D721Med (cell line): ENCODE results near the gene SLC1A2.

Source experiments
- DNase-seq: peaks from one replicate; pipeline ENCODE4 v3.0.0; 2011; ENCODE audit warnings: low spot score; ENCODE audit not compliant: insufficient read length
- FAIRE-seq: peaks from 2 replicates; lab custom pipeline; 2011; peaks lifted over from hg19 to GRCh38; lab: Jason Lieb, UNC
- TF ChIP-seq, protein P1 (sequence below): IDR thresholded peaks from 2 replicates; pipeline ENCODE4 v1.5.1; 2012; ENCODE audit warnings: mild to moderate bottlenecking, control low read depth; ENCODE audit not compliant: insufficient read depth; ENCODE audit errors: missing control alignments

SLC1A2 gene

DNA sequence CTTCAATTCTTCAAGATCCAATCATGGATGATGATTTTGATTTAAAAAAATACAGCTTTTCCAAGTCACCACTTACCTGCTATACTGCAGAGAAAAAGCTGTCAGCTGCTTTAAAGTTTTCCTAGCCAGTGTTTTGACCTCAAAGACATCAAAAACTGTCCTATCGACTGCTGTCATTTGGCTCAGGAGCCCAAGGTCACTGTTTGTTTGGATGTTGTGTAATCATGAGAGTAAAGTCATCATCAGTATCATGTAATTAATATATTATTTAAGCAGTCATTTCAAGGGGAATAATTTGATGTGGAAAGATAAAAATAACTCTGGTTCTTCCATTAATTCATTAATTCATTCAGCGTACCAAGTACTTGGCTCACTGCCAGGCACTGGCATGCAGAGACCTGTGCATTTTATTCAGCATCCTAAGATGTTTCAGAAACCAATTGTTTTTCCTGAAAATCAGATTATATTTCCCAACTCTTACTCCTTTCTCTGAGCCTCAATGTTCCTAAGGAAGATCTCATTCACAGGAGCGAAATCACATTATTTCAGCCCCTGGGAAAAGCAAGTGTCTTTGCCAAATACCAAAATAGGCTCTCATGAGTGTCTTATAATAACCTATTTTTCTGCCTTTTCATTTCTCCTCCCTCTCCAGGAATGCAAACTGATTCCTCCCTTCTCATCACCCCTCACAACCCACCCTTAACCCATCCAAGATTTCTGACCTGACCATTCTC is 59.9 kb downstream of the SLC1A2 start:
- TF ChIP-seq, protein P1, sequence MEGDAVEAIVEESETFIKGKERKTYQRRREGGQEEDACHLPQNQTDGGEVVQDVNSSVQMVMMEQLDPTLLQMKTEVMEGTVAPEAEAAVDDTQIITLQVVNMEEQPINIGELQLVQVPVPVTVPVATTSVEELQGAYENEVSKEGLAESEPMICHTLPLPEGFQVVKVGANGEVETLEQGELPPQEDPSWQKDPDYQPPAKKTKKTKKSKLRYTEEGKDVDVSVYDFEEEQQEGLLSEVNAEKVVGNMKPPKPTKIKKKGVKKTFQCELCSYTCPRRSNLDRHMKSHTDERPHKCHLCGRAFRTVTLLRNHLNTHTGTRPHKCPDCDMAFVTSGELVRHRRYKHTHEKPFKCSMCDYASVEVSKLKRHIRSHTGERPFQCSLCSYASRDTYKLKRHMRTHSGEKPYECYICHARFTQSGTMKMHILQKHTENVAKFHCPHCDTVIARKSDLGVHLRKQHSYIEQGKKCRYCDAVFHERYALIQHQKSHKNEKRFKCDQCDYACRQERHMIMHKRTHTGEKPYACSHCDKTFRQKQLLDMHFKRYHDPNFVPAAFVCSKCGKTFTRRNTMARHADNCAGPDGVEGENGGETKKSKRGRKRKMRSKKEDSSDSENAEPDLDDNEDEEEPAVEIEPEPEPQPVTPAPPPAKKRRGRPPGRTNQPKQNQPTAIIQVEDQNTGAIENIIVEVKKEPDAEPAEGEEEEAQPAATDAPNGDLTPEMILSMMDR, result no peak
- FAIRE-seq (no peak), DNase-seq (no peak)

DNA sequence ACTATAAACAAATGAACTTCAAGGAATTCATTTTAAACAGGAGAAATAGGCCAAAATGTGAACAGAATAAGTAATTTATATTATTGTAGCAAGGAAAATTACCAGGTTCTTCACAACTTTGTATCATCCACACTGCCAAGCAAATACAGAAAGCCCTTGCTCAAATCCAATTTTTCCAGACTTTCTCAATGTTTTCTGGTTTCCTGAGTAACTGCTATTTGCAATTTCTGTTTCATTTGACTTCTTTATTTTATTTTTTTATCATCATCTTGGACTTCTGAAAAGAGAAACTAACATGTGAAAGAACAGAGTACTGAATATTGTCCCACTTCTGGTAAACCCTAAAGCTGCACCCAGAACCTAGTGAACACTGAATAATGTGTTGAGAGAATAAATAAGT is 61.0 kb downstream of the SLC1A2 start:
- FAIRE-seq, result no peak

DNA sequence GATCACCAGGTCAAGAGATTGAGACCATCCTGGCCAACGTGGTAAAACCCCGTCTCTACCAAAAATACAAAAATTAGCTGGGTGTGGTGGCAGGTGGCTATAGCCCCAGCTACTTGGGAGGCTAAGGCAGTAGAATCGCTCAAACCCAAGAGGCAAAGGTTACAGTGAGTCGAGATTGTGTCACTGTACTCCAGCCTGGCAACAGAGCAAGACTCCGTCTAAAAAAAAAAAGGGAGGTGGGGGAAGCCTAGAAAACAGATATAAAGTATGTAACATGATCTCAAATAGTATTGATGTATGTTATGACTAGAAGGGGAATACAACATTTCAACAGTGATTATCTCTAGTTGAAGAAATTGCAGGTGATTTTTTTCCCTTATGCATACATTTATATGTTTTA is 61.4 kb downstream of the SLC1A2 start:
- DNase-seq (no peak), FAIRE-seq (no peak)
- TF ChIP-seq, protein P1, result no peak

More for the DNA sequence above, 61.0 kb downstream of the SLC1A2 start:
- TF ChIP-seq, protein P1, result no peak
- no peak for DNase-seq

DNA sequence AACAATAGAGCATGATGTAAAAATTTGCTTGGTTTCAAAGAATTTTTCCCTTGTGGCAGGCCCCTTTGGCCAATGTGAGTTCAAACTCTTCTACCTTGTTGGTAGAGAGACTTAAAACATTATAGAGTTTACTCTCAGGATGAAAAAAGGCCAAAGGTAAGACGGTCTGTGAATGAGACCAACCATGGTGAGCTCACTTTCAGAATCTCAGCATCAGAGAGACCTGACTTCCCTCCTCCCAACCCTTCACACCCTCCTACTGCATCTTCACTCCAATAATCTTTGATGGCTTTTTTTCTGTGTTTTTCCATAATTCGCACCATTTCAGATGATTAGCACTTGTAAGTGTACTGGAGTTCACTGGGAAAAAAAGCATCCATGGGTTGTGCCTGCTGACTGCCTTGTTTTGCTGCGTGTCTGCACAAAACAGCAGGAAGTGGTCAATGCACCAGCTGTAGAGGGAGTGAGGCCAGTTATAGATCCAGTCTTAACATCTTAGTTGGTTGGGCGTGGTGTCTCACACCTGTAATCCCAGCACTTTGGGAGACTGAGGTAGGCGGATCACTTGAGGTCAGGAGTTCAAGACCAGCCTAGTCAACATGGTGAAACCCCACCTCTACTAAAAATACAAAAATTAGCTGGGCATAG is 64.1 kb downstream of the SLC1A2 start:
- FAIRE-seq, result no peak
- TF ChIP-seq, protein P1, result no peak
- DNase-seq, result no peak

DNA sequence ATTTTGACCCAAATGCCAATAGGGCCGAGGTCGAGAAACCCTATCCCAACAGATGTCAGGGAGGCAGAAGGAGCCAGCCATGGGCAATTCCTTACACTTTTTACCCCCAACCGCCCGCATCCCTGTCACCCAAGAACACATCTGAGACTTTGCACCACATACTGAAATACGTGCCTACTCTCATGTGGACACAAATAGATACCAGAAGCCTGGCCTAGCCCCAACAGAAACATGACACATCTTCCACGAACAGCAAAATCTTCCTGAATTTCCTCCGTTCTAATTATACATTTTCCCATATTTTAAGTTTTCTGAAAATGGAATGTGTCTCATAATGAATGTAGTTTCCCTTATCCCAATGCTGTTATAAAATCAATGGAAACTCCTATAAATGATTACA is 64.7 kb downstream of the SLC1A2 start:
- no peak for FAIRE-seq
- no peak for DNase-seq
- TF ChIP-seq, protein P1, result no peak

DNA sequence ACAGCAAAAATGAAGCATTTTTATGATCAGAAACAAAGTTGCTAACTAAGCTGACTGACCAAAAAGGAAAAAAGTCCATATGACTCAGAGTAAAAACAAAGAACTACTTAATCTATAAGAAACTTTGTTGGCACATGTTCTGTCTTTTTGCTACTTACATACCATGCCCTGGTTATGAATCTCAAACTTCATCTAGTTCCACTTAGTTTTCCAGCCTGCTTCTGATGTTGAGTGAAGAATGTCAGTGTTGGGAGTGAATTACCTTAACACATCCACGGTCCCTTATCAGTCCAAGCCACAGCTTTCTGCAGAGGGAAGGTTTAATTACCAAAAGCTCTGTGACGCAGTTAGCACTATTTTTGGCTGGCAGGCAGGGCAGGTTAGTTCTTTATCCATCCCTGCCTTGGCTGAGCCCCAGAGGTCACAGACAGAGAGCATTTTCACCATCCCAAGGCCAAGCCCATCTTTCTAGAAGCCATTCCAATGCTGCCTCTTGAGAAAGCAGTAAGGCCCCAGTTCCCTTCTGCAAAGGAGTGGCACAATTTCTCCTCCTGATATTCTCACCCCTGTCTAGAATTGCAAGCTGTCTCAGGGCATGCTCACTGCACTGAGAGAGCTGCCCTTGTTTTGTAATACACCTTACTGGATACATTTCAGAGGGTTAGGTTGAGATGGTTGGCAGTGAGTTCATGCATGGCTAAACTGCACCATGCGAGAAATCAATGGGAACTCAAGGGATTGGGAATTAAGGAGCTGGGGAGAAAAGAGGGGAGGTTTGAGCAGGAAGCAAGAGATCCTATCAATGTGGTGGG is 67.1 kb downstream of the SLC1A2 start:
- FAIRE-seq, result no peak
- TF ChIP-seq, protein P1, result no peak
- DNase-seq, result no peak
